ENCODE results near the gene STK4. TPM values are rescaled to one million over a fixed set of nuclear protein-coding genes. Genes with fewer than 3 reads are reported as not detected.

The STK4 gene
- total RNA-seq, 4 donors from 2014 or later = 25.4 to 63.9 (median 33.5) TPM

- Histone ChIP-seq H3K4me3 (no peak overlapping the region), H3K27ac (no peak overlapping the region), H3K4me1 (peaks cover 26% of the 10 kb centered on the region), H3K36me3 (no peaks in the 10 kb centered on the region), H3K27me3 (no peaks in the 10 kb centered on the region), H3K9me3 (no peaks in the 10 kb centered on the region)
- 72% methylated on average over 3 of the region's 3 CpGs for WGBS
- no peak for TF ChIP-seq POLR2AphosphoS5 (IDR thresholded peaks at IDR 0.05)
- no peak for TF ChIP-seq CTCF (IDR thresholded peaks at IDR 0.05)
- no peak for TF ChIP-seq POLR2A (IDR thresholded peaks at IDR 0.05)
- no peak for TF ChIP-seq EP300 (IDR thresholded peaks at IDR 0.05)
- no peak for DNase-seq (ENCODE audit: low spot score in 2 of 2)
Observed at GRCh38 chr20:44961870-44962267, 4.4 kb upstream of the STK4 start.

DNA sequence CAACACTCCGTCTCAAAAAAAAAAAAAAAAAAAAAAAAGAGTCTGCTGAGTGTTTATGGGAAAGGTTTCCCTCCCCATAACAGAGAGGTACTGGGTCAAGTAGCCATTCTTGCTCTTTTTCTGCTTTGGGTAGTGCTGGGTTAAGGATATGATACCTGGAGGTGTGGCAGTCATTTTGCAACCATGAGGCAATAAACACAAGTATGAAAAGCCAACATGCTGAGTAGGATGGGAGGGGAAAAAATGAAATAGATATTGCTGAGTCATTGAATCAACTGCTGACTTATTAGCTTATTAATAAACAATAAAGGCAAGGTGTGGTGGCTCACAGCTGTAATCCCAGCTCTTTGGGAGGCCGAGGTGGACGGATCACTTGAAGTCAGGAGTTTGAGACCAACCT is 3.8 kb upstream of the STK4 start:
- Histone ChIP-seq H3K9me3 (no peaks in the 10 kb centered on the region), H3K4me1 (peaks cover 32% of the 10 kb centered on the region), H3K27ac (no peak overlapping the region), H3K4me3 (no peak overlapping the region), H3K36me3 (no peaks in the 10 kb centered on the region), H3K27me3 (no peaks in the 10 kb centered on the region)
- 92% methylated on average over 3 of the region's 3 CpGs for WGBS
- no peak for TF ChIP-seq POLR2A (IDR thresholded peaks at IDR 0.05)
- no peak for TF ChIP-seq EP300 (IDR thresholded peaks at IDR 0.05)
- TF ChIP-seq POLR2AphosphoS5 (IDR thresholded peaks at IDR 0.05) = no peak
- no peak for TF ChIP-seq CTCF (IDR thresholded peaks at IDR 0.05)
- no peak for DNase-seq (ENCODE audit: low spot score in 2 of 2)

DNA sequence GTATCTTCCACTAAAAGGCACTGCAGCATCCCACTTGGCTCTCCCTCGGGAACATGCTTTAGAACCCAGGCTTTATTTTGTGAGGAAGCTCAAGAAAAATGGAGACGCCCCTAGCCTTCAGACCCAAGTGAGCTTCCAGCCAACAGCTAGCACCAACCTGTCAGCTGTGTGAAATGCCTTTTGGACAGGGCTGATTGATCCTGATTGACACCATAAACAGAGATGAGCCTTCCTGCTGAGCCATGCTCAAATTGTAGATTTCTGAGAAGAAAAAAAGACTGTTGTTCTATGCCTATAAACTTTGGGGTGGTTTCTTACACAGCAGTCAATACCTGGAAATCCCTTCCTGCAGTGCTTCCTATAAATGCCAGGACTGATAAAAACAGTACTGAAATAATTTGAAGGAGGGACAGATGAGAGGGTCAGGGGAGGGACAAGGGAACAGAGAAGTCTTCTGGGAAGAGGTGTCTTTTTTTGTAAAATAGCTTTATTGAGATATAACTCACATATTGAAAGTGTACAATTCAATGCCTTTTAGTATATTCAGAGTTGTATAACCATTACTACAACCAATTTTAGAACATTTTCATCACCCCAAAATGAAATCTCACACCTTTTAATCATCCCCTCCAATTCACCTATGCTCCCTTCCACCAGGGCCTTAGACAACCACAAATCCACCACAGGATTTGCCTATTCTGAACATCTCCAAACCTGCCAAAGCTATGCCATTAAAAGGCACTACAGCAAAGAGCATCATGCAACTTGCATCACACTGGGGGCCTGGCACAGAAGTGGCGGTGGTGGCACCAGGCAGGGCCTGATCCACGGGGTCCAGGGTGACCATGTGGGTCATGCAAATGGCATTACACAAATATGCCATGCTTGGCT is 2.7 kb upstream of the STK4 start:
- WGBS = 87% methylated on average over 4 of the region's 4 CpGs
- peaks cover 41% of the 10 kb centered on the region for H3K4me1 ChIP-seq
- H3K36me3 ChIP-seq = no peaks in the 10 kb centered on the region
- H3K4me3 ChIP-seq = no peak overlapping the region
- DNase-seq (ENCODE audit: low spot score in 2 of 2) = no peak
- no peak overlapping the region for H3K27ac ChIP-seq
- H3K9me3 ChIP-seq = no peaks in the 10 kb centered on the region
- H3K27me3 ChIP-seq = no peaks in the 10 kb centered on the region
- no peak for TF ChIP-seq POLR2AphosphoS5 (IDR thresholded peaks at IDR 0.05)
- no peak for TF ChIP-seq POLR2A (IDR thresholded peaks at IDR 0.05)
- no peak for TF ChIP-seq CTCF (IDR thresholded peaks at IDR 0.05)
- TF ChIP-seq EP300 (IDR thresholded peaks at IDR 0.05) = no peak

DNA sequence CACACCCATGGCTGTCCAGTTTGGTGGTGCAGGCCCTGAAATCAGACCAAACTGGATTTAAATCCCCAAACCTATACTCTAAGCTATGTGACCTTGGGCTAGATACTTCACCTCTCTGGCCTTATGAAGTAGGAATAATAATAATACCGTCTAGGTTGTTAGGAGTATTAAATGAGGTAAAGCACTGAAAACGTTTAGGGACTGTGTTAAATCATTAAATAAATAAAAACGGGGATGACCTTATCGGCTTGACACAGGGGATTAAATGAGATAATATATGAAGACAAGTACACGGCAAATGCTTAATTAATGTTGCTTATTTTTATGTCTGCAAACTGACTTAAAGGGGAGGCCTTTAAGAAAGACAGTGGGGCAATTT is 672 bp upstream of the STK4 start:
- Histone ChIP-seq H3K4me1 (peaks cover 30% of the 10 kb centered on the region), H3K27ac (peak overlapping the region; percentile 77), H3K27me3 (no peaks in the 10 kb centered on the region), H3K36me3 (no peaks in the 10 kb centered on the region), H3K4me3 (peak overlapping the region; percentile 85), H3K9me3 (no peaks in the 10 kb centered on the region)
- TF ChIP-seq EP300 (IDR thresholded peaks at IDR 0.05) = no peak
- TF ChIP-seq POLR2A (IDR thresholded peaks at IDR 0.05) = no peak
- TF ChIP-seq POLR2AphosphoS5 (IDR thresholded peaks at IDR 0.05) = no peak
- TF ChIP-seq CTCF (IDR thresholded peaks at IDR 0.05) = no peak
- 50% methylated on average over 5 of the region's 5 CpGs for WGBS
- no peak for DNase-seq (ENCODE audit: low spot score in 2 of 2)

DNA sequence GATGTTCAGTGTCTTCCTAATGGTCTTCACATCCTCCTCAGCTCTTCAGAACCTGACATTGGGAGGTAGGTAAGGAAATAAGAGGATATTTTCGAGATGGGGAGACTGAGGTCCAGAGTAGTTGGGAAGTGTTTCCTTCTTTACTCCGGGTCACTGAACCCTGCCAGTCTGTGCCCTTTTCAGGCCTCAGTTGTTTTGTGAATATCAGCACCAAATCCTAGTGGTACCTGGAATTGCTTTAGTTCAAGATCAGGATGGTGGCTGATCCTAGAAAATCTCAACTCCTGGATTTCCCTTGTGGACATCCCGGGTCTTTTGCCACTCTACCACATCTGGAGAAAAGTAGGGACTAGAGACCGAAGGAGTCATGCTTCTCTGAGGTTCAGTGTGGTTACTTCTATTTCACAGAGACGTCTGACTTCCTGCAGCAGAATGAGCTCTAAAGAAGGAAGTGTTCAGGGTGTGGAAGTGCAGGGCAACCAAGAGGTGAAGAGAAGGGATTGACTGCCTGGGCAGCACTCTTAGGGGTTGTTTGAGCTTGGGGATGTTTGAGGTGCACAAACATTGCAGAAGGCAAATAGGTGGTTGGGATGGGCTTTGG is 995 bp downstream of the STK4 start:
- no peak for DNase-seq (ENCODE audit: low spot score in 2 of 2)
- Histone ChIP-seq H3K9me3 (no peaks in the 10 kb centered on the region), H3K36me3 (peaks cover 4% of the 10 kb centered on the region), H3K27ac (peak overlapping the region; percentile 77), H3K27me3 (no peaks in the 10 kb centered on the region), H3K4me1 (peaks cover 28% of the 10 kb centered on the region), H3K4me3 (peak overlapping the region; percentile 85)
- WGBS = 28% methylated on average over 5 of the region's 5 CpGs
- TF ChIP-seq EP300 (IDR thresholded peaks at IDR 0.05) (no peak), POLR2A (IDR thresholded peaks at IDR 0.05) (peak in 1 of 2 donors; percentile 31), POLR2AphosphoS5 (IDR thresholded peaks at IDR 0.05) (no peak)

Measured in suprapubic skin (tissue), 4 donors.